Inflammatory macrophage treated with lipopolysaccharide for 1 hour (primary cell): ENCODE measurements around the gene RASGRP2.
A peak's percentile ranks its signal among the peaks of the same experiment; 100 is the strongest.

Experiments used
- DNase-seq, 2 donors: peaks; one replicate each; pipeline ENCODE4 v3.0.0-alpha.2; 2020 to 2022

The RASGRP2 gene

GRCh38 chr11:64755681-64756361 is 11.9 kb upstream of the RASGRP2 start:
- no peak for DNase-seq

GRCh38 chr11:64754919-64755662 is 11.1 kb upstream of the RASGRP2 start:
- no peak for DNase-seq

- no peak for DNase-seq
Measured at GRCh38 chr11:64754124-64754918, 10.4 kb upstream of the RASGRP2 start.

- no peak for DNase-seq
Measured at GRCh38 chr11:64753380-64754123, 9.6 kb upstream of the RASGRP2 start.

GRCh38 chr11:64753019-64753379 is 9.1 kb upstream of the RASGRP2 start:
- no peak for DNase-seq

- DNase-seq: no peak
Measured at GRCh38 chr11:64752175-64752970, 8.4 kb upstream of the RASGRP2 start.

GRCh38 chr11:64751580-64751979 is 7.6 kb upstream of the RASGRP2 start:
- no peak for DNase-seq

- no peak for DNase-seq
Measured at GRCh38 chr11:64751136-64751535, 7.2 kb upstream of the RASGRP2 start.

- no peak for DNase-seq
Measured at GRCh38 chr11:64750361-64751054, 6.6 kb upstream of the RASGRP2 start.

GRCh38 chr11:64747961-64748665 is 4.2 kb upstream of the RASGRP2 start:
- DNase-seq: no peak

GRCh38 chr11:64746486-64746885 is 2.5 kb upstream of the RASGRP2 start:
- no peak for DNase-seq

GRCh38 chr11:64745521-64746328 is 1.8 kb upstream of the RASGRP2 start:
- DNase-seq: peak; percentile 44 to 66

- DNase-seq: peak in 1 of 2 donors; percentile 42
Measured at GRCh38 chr11:64745189-64745520, 1.2 kb upstream of the RASGRP2 start.

- DNase-seq: no peak
Measured at GRCh38 chr11:64744544-64745188, 724 bp upstream of the RASGRP2 start.

- peak; percentile 58 to 89 for DNase-seq
Measured at GRCh38 chr11:64742889-64743590, 902 bp downstream of the RASGRP2 start.

- peak; percentile 24 to 31 for DNase-seq
Measured at GRCh38 chr11:64742087-64742888, 1.7 kb downstream of the RASGRP2 start.

GRCh38 chr11:64741375-64742086 is 2.4 kb downstream of the RASGRP2 start:
- DNase-seq: no peak
